DOHH2 (cell line): ENCODE measurements around the gene CCNB1IP1.

Experiments
- H3F3A ChIP-seq: fragments of 200-600 bp; sonication (generic), shearing (Covaris generic); 2 replicates; pipeline ENCODE4 v1.6.0; 2016; ENCODE audit warnings: antibody characterized with exemption, mild to moderate bottlenecking; ENCODE audit not compliant: control insufficient read depth, insufficient read depth
- H3K27ac ChIP-seq: fragments of 200-600 bp; sonication (generic); 2 replicates; pipeline ENCODE4 v1.5.1; 2014; ENCODE audit warnings: low read depth, mild to moderate bottlenecking, low read length, moderate library complexity
- H3K27me3 ChIP-seq: fragments of 200-600 bp; sonication (generic); 2 replicates; pipeline ENCODE4 v1.6.1; 2014; ENCODE audit warnings: mild to moderate bottlenecking, low read length, mixed read lengths; ENCODE audit not compliant: control insufficient read depth
- H3K36me3 ChIP-seq: fragments of 200-600 bp; sonication (generic); 2 replicates; pipeline ENCODE4 v1.6.1; 2014; ENCODE audit warnings: mild to moderate bottlenecking, low read length, moderate library complexity, mixed read lengths; ENCODE audit not compliant: control insufficient read depth
- H3K4me1 ChIP-seq: fragments of 200-600 bp; sonication (generic); 2 replicates; pipeline ENCODE4 v1.6.1; 2014; ENCODE audit warnings: mild to moderate bottlenecking, low read length, mixed read lengths; ENCODE audit not compliant: control insufficient read depth
- H3K4me2 ChIP-seq: fragments of 200-600 bp; sonication (generic); 2 replicates; pipeline ENCODE4 v1.6.0; 2014; ENCODE audit warnings: mild to moderate bottlenecking, low read length, moderate library complexity
- H3K4me3 ChIP-seq: fragments of 200-600 bp; sonication (generic); 2 replicates; pipeline ENCODE4 v1.5.1; 2014; ENCODE audit warnings: mild to moderate bottlenecking, low read length, mixed read lengths
- H3K79me2 ChIP-seq: fragments of 200-600 bp; sonication (generic); 2 replicates; pipeline ENCODE4 v1.6.1; 2014; ENCODE audit warnings: mild to moderate bottlenecking, low read length, mixed read lengths; ENCODE audit not compliant: control insufficient read depth
- H3K9me2 ChIP-seq: fragments of 200-600 bp; sonication (generic); replicated peaks from 2 replicates; pipeline ENCODE4 v1.6.1; 2014; ENCODE audit warnings: mild to moderate bottlenecking, low read length, mixed read lengths; ENCODE audit not compliant: control insufficient read depth
- H3K9me3 ChIP-seq: fragments of 200-600 bp; sonication (generic); 2 replicates; pipeline ENCODE4 v1.6.1; 2014; ENCODE audit warnings: antibody characterized with exemption, low read length, mixed read lengths; ENCODE audit not compliant: control insufficient read depth, insufficient read depth
- H4K20me1 ChIP-seq: fragments of 200-600 bp; sonication (generic); 2 replicates; pipeline ENCODE4 v1.6.0; 2014; ENCODE audit warnings: low read depth, mild to moderate bottlenecking, antibody characterized with exemption, low read length, moderate library complexity; ENCODE audit not compliant: control insufficient read depth, insufficient read depth
- CTCF ChIP-seq: fragments of 200-600 bp; sonication (generic); IDR thresholded peaks from one replicate; pipeline ENCODE4 v1.5.1; 2014; ENCODE audit warnings: antibody characterized with exemption, mild to moderate bottlenecking, low read depth, low read length; ENCODE audit not compliant: poor library complexity, severe bottlenecking
- EZH2phosphoT487 ChIP-seq: fragments of 200-600 bp; sonication (generic); IDR thresholded peaks from 2 replicates; pipeline ENCODE4 v1.6.1; 2017; ENCODE audit warnings: borderline replicate concordance, mild to moderate bottlenecking, antibody characterized with exemption, low read length, moderate library complexity, mixed read lengths

Gene CCNB1IP1

GRCh38 chr14:20380681-20381080 lies 47.6 kb upstream of the CCNB1IP1 start:
- Histone ChIP-seq H3K36me3 (peaks cover 74% of the 10 kb centered on the region), H3K27ac (no peak overlapping the region), H3K4me3 (no peak overlapping the region), H3K27me3 (no peaks in the 10 kb centered on the region), H4K20me1 (no peaks in the 10 kb centered on the region), H3K79me2 (no peaks in the 10 kb centered on the region), H3K4me2 (no peak overlapping the region), H3F3A (no peaks in the 10 kb centered on the region), H3K4me1 (no peaks in the 10 kb centered on the region), H3K9me2 (no peaks in the 10 kb centered on the region), H3K9me3 (no peaks in the 10 kb centered on the region)
- TF ChIP-seq CTCF = no peak
- no peak for TF ChIP-seq EZH2phosphoT487

- peaks cover 76% of the 10 kb centered on the region for H3K36me3 ChIP-seq
These were observed 46.7 kb upstream of the CCNB1IP1 start for GRCh38 chr14:20379743-20380142.

GRCh38 chr14:20377171-20377570 lies 44.1 kb upstream of the CCNB1IP1 start:
- Histone ChIP-seq H3K27ac (no peak overlapping the region), H3K4me1 (no peaks in the 10 kb centered on the region), H3K4me2 (no peak overlapping the region), H3K79me2 (no peaks in the 10 kb centered on the region), H4K20me1 (no peaks in the 10 kb centered on the region), H3K4me3 (no peak overlapping the region), H3K27me3 (no peaks in the 10 kb centered on the region), H3K9me3 (no peaks in the 10 kb centered on the region), H3K9me2 (no peaks in the 10 kb centered on the region), H3F3A (no peaks in the 10 kb centered on the region), H3K36me3 (peaks cover 74% of the 10 kb centered on the region)
- TF ChIP-seq EZH2phosphoT487 (no peak), CTCF (no peak)

More at GRCh38 chr14:20379743-20380142, 46.7 kb upstream of the CCNB1IP1 start:
- Histone ChIP-seq H3K9me2 (no peaks in the 10 kb centered on the region), H3K4me2 (no peak overlapping the region), H3K27ac (no peak overlapping the region), H3K4me1 (no peaks in the 10 kb centered on the region), H3F3A (no peaks in the 10 kb centered on the region), H3K4me3 (no peak overlapping the region), H4K20me1 (no peaks in the 10 kb centered on the region), H3K79me2 (no peaks in the 10 kb centered on the region), H3K27me3 (no peaks in the 10 kb centered on the region), H3K9me3 (no peaks in the 10 kb centered on the region)
- TF ChIP-seq EZH2phosphoT487 (no peak), CTCF (no peak)
